A549 (cell line): Measurements from ENCODE around the gene CLSTN2. TPM values are rescaled to one million over a fixed set of nuclear protein-coding genes. Genes with fewer than 3 reads are reported as not detected.

ENCODE experiments used
- ATAC-seq, 2 experiments: fragments of 200-7000 bp in 1 of 2; fragments of >200 bp in 1 of 2; cut with Nextera tagmentation in 1 of 2; cut with Tn5 transposase in 1 of 2; 3 replicates each; pipeline versions ENCODE4 v1.8.0 to v1.9.1; 2018 to 2020; ENCODE audit warnings: mild to moderate bottlenecking in 1 of 2, moderate library complexity in 1 of 2
- CTCF ChIA-PET: fragments of 300-600 bp; sonication (Branson Sonifier 250); formaldehyde crosslinking; extraction: SDS; loops from one replicate; lab custom pipeline; 2021; ENCODE audit warnings: antibody characterized with exemption, inconsistent platforms; lab: Yijun Ruan, JAX
- POLR2A ChIA-PET: fragments of 350-600 bp; formaldehyde crosslinking; extraction: SDS; loops from one replicate; lab custom pipeline; 2021; ENCODE audit warnings: antibody characterized with exemption, inconsistent platforms; lab: Yijun Ruan, JAX
- DNase-seq, 2 experiments: peaks; one replicate each; pipeline versions ENCODE4 v3.0.0 to v3.0.0-alpha.2; 2011 to 2016; ENCODE audit warnings: low read depth in 1 of 2, low spot score in 1 of 2
- FAIRE-seq: peaks from 2 replicates; lab custom pipeline; 2011; peaks lifted over from hg19 to GRCh38; lab: Jason Lieb, UNC
- H3K27ac ChIP-seq, 2 experiments: fragments of >200 bp; sonication (Bioruptor Twin); formaldehyde crosslinking; 3 replicates each; pipeline ENCODE4 v1.5.1; 2016 to 2017
- H3K4me1 ChIP-seq: fragments of >200 bp; sonication (Bioruptor Twin); formaldehyde crosslinking; 3 replicates; pipeline ENCODE4 v1.6.1; 2016
- H3K4me2 ChIP-seq: fragments of >200 bp; sonication (Bioruptor Twin); formaldehyde crosslinking; 3 replicates; pipeline ENCODE4 v1.6.1; 2016
- H3K4me3 ChIP-seq: fragments of >200 bp; sonication (Bioruptor Twin); formaldehyde crosslinking; 3 replicates; pipeline ENCODE4 v1.5.1; 2016
- H3K9me3 ChIP-seq: fragments of >200 bp; sonication (Bioruptor Twin); formaldehyde crosslinking; 3 replicates; pipeline ENCODE4 v1.6.1; 2016
- BHLHE40 ChIP-seq: IDR thresholded peaks from 2 replicates; pipeline ENCODE4 v1.6.1; 2012; ENCODE audit warnings: low read depth, low read length, inconsistent platforms
- CBX2 ChIP-seq: fragments of 200-600 bp; sonication (generic); IDR thresholded peaks from 2 replicates; pipeline ENCODE4 v1.6.1; 2016; ENCODE audit warnings: low read depth, mild to moderate bottlenecking, borderline replicate concordance
- CBX8 ChIP-seq: fragments of 200-600 bp; sonication (generic); IDR thresholded peaks from 2 replicates; pipeline ENCODE4 v1.6.1; 2016
- CEBPB ChIP-seq, 2 experiments: fragments of >200 bp in 1 of 2; sonication (Bioruptor Twin) in 1 of 2; formaldehyde crosslinking in 1 of 2; IDR thresholded peaks; 2 replicates each; pipeline ENCODE4 v1.6.1; 2012 to 2016
- FOSB ChIP-seq: fragments of 250-450 bp; sonication (Bioruptor Pico); IDR thresholded peaks from 2 replicates; pipeline ENCODE4 v1.5.0; 2020; ENCODE audit warnings: mild to moderate bottlenecking, moderate library complexity
- GATA3 ChIP-seq: IDR thresholded peaks from 2 replicates; pipeline ENCODE4 v1.6.1; 2012; ENCODE audit warnings: borderline replicate concordance
- HOXA7 ChIP-seq: fragments of 250-450 bp; sonication (Bioruptor Pico); IDR thresholded peaks from 2 replicates; pipeline ENCODE4 v1.5.0; 2020; ENCODE audit warnings: mild to moderate bottlenecking, moderate library complexity
- HOXB13 ChIP-seq: fragments of 250-450 bp; sonication (Bioruptor Pico); IDR thresholded peaks from 2 replicates; pipeline ENCODE4 v1.5.0; 2020; ENCODE audit warnings: low read depth, mild to moderate bottlenecking, moderate library complexity
- JUN ChIP-seq, 2 experiments: fragments of >200 bp; sonication (Bioruptor Twin); formaldehyde crosslinking; IDR thresholded peaks; 2 replicates in 1 of 2; 3 replicates in 1 of 2; pipeline ENCODE4 v1.6.1; 2016 to 2017
- JUNB ChIP-seq: fragments of >200 bp; sonication (Bioruptor Twin); formaldehyde crosslinking; IDR thresholded peaks from 2 replicates; pipeline ENCODE4 v1.6.1; 2016
- KDM5A ChIP-seq: fragments of 200-600 bp; sonication (generic); IDR thresholded peaks from 2 replicates; pipeline ENCODE4 v1.6.1; 2016; ENCODE audit warnings: antibody characterized with exemption, mild to moderate bottlenecking
- MYC ChIP-seq: IDR thresholded peaks from 2 replicates; pipeline ENCODE4 v1.6.1; 2012; ENCODE audit warnings: mild to moderate bottlenecking, inconsistent platforms, low read length, improper control_type of control experiment, borderline replicate concordance
- NFE2L2 ChIP-seq: fragments of 150-350 bp; conservative IDR thresholded peaks from 2 replicates; pipeline ENCODE4 v1.6.1; 2014; ENCODE audit warnings: low read length
- NPAS2 ChIP-seq: fragments of 250-450 bp; sonication (Bioruptor Pico); IDR thresholded peaks from 2 replicates; pipeline ENCODE4 v1.8.0; 2022; ENCODE audit warnings: mild to moderate bottlenecking, moderate library complexity, borderline replicate concordance
- RAD21 ChIP-seq, 2 experiments: fragments of >200 bp in 1 of 2; sonication (Bioruptor Twin) in 1 of 2; formaldehyde crosslinking in 1 of 2; IDR thresholded peaks in 1 of 2; conservative IDR thresholded peaks in 1 of 2; 2 replicates in 1 of 2; 3 replicates in 1 of 2; pipeline ENCODE4 v1.6.1; 2012 to 2018; ENCODE audit warnings: inconsistent platforms in 1 of 2
- RARB ChIP-seq: fragments of 250-450 bp; sonication (Bioruptor Pico); IDR thresholded peaks from 2 replicates; pipeline ENCODE4 v1.8.0; 2021; ENCODE audit warnings: mild to moderate bottlenecking, moderate library complexity
- SMC3 ChIP-seq: fragments of >200 bp; sonication (Bioruptor Twin); formaldehyde crosslinking; IDR thresholded peaks from 3 replicates; pipeline ENCODE4 v1.6.1; 2018; ENCODE audit warnings: inconsistent platforms
- ZC3H11A ChIP-seq: fragments of 450-650 bp; IDR thresholded peaks from 2 replicates; pipeline ENCODE4 v1.6.1; 2014; ENCODE audit warnings: antibody characterized with exemption, mild to moderate bottlenecking
- ZFP36 ChIP-seq: fragments of 450-650 bp; IDR thresholded peaks from 2 replicates; pipeline ENCODE4 v1.6.1; 2014; ENCODE audit warnings: borderline replicate concordance; ENCODE audit not compliant: partially characterized antibody
- WGBS: methylation state at CpG from one replicate; pipeline ENCODE4 v1.1.6; 2017; ENCODE audit errors: missing lambda C conversion rate; 5-methylcytosine and 5-hydroxymethylcytosine counted together
- polyA plus RNA-seq, 4 experiments: library from polyadenylated mRNA; depleted of rRNA in 3 of 4; stranded (reverse); fragments of >200 nt; fragmentation: RNase III in 1 of 4; extraction: RNeasy Plus Mini Kit Qiagen cat#74134 plus additional on column Dnase treatment in 1 of 4; gene quantifications; 2 replicates in 3 of 4; 3 replicates in 1 of 4; pipeline ENCODE4 v1.2.3, GENCODE V29; 2011 to 2017
- TF ChIP-seq, protein P1 (sequence below): fragments of 250-450 bp; sonication (Bioruptor Pico); IDR thresholded peaks from 2 replicates; pipeline ENCODE4 v1.5.0; 2020; ENCODE audit warnings: low read depth, mild to moderate bottlenecking, moderate library complexity
- TF ChIP-seq, protein P2 (sequence below): fragments of 250-450 bp; sonication (Bioruptor Pico); IDR thresholded peaks from 2 replicates; pipeline ENCODE4 v1.5.0; 2021; ENCODE audit warnings: mild to moderate bottlenecking, moderate library complexity, borderline replicate concordance
- TF ChIP-seq, protein P3 (sequence below): fragments of >200 bp; sonication (Bioruptor Twin); formaldehyde crosslinking; IDR thresholded peaks from 2 replicates; pipeline ENCODE4 v1.6.1; 2016
- TF ChIP-seq, protein P4 (sequence below): fragments of 150-350 bp; IDR thresholded peaks from 2 replicates; pipeline ENCODE4 v1.6.1; 2014; ENCODE audit warnings: low read depth, mild to moderate bottlenecking, low read length
- TF ChIP-seq, protein P5 (sequence below): fragments of >200 bp; sonication (Bioruptor Twin); formaldehyde crosslinking; IDR thresholded peaks from 3 replicates; pipeline ENCODE4 v1.5.1; 2016
- TF ChIP-seq, protein P6 (sequence below): IDR thresholded peaks from 2 replicates; pipeline ENCODE4 v1.6.1; 2012

Gene CLSTN2
- polyA plus RNA-seq, 2 of the 4 experiments (the other 2 are of a cell fraction), result 0.03 to 0.04 TPM

DNA sequence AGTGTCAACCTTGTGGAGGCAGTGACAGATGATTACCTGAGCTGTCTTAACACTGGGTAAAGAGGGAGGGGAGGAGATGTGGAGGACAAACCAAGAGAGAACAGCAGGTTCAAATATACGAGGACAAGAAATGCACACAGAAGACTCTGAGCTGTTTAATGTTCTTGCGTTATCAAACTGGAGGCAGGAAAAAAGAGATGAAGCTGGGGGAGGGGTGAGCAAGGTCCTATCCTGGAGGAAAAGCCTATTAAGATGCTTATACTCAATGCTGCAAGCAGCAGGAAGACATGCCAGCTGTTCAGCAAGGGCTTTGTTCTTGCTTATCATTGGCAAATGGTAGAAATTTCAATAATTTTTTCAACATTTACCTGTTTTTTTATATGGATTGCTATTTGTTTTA lies 397.1 kb downstream of the CLSTN2 start:
- Histone ChIP-seq H3K27ac (no peak overlapping the region), H3K9me3 (no peaks in the 10 kb centered on the region), H3K4me1 (no peaks in the 10 kb centered on the region), H3K4me2 (no peak overlapping the region), H3K4me3 (no peak overlapping the region)
- ATAC-seq, result no peak
- no peak for FAIRE-seq
- WGBS, result 19% methylated on average over 2 of the region's 2 CpGs
- ChIA-PET POLR2A (no interaction called here), CTCF (no interaction called here)
- TF ChIP-seq, protein P1, sequence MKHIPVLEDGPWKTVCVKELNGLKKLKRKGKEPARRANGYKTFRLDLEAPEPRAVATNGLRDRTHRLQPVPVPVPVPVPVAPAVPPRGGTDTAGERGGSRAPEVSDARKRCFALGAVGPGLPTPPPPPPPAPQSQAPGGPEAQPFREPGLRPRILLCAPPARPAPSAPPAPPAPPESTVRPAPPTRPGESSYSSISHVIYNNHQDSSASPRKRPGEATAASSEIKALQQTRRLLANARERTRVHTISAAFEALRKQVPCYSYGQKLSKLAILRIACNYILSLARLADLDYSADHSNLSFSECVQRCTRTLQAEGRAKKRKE (CRISPR knock-in tag), result no peak
- TF ChIP-seq, protein P2, sequence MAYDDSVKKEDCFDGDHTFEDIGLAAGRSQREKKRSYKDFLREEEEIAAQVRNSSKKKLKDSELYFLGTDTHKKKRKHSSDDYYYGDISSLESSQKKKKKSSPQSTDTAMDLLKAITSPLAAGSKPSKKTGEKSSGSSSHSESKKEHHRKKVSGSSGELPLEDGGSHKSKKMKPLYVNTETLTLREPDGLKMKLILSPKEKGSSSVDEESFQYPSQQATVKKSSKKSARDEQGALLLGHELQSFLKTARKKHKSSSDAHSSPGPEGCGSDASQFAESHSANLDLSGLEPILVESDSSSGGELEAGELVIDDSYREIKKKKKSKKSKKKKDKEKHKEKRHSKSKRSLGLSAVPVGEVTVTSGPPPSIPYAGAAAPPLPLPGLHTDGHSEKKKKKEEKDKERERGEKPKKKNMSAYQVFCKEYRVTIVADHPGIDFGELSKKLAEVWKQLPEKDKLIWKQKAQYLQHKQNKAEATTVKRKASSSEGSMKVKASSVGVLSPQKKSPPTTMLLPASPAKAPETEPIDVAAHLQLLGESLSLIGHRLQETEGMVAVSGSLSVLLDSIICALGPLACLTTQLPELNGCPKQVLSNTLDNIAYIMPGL, result no peak
- TF ChIP-seq KDM5A (no peak), HOXA7 (CRISPR knock-in tag) (no peak), RARB (CRISPR knock-in tag) (no peak), ZFP36 (no peak), CBX8 (no peak), NPAS2 (CRISPR knock-in tag) (no peak), MYC (no peak), ZC3H11A (no peak), SMC3 (no peak), GATA3 (no peak), FOSB (no peak), JUN (IDR thresholded peaks at IDR 0.05) (no peak), NFE2L2 (no peak)
- TF ChIP-seq, protein P3, sequence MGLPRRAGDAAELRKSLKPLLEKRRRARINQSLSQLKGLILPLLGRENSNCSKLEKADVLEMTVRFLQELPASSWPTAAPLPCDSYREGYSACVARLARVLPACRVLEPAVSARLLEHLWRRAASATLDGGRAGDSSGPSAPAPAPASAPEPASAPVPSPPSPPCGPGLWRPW, result no peak
- TF ChIP-seq, protein P4, sequence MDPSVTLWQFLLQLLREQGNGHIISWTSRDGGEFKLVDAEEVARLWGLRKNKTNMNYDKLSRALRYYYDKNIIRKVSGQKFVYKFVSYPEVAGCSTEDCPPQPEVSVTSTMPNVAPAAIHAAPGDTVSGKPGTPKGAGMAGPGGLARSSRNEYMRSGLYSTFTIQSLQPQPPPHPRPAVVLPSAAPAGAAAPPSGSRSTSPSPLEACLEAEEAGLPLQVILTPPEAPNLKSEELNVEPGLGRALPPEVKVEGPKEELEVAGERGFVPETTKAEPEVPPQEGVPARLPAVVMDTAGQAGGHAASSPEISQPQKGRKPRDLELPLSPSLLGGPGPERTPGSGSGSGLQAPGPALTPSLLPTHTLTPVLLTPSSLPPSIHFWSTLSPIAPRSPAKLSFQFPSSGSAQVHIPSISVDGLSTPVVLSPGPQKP, result no peak
- TF ChIP-seq, protein P5, sequence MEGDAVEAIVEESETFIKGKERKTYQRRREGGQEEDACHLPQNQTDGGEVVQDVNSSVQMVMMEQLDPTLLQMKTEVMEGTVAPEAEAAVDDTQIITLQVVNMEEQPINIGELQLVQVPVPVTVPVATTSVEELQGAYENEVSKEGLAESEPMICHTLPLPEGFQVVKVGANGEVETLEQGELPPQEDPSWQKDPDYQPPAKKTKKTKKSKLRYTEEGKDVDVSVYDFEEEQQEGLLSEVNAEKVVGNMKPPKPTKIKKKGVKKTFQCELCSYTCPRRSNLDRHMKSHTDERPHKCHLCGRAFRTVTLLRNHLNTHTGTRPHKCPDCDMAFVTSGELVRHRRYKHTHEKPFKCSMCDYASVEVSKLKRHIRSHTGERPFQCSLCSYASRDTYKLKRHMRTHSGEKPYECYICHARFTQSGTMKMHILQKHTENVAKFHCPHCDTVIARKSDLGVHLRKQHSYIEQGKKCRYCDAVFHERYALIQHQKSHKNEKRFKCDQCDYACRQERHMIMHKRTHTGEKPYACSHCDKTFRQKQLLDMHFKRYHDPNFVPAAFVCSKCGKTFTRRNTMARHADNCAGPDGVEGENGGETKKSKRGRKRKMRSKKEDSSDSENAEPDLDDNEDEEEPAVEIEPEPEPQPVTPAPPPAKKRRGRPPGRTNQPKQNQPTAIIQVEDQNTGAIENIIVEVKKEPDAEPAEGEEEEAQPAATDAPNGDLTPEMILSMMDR, result no peak
- no peak for DNase-seq

DNA sequence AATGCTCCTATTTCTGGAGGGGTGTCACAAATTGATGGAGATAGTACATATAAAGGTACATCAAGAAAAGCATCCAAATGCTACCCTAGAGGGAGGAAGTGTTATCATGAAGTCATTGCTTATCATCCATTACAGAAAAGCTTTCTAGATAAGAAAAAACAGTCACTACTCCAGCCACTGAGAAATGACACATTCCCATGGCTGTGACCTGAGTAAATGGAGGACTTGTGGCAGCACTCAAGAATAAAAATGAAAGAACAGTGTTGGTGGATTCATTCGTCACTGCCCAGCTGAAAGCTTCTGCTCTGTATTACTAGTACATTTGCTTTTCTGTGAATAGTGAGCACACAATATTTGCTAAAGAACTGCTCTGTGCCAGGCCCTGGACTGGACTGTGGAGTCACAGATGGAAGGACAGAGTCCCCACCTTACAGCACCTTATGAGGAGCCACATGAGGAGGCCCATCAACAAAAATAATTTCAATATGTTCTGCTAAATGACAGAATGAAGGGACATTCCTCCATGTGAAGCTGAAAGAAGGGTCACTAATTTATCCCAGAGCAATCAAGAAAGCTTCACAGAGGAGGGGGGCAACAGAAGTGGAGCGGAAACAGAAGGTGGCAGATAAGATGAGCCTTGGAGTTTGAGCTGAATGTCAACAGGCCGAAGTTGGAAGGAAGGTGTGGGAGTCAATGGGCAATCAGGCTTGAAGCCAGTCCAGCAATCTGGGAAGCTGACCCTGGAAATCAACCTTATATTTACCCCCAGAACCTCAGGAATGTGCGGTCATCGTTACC lies 399.3 kb downstream of the CLSTN2 start:
- WGBS, result 14% methylated on average over 5 of the region's 5 CpGs
- Histone ChIP-seq H3K4me1 (no peaks in the 10 kb centered on the region), H3K4me3 (no peak overlapping the region), H3K9me3 (no peaks in the 10 kb centered on the region), H3K27ac (no peak overlapping the region), H3K4me2 (no peak overlapping the region)
- ATAC-seq (no peak), FAIRE-seq (no peak), DNase-seq (no peak)
- POLR2A ChIA-PET, result no interaction called here
- CTCF ChIA-PET, result interaction anchor here (1.1 kb wide), 1 partner anchor 22 kb away, joined by 3 read pairs; no protein-coding TSS in a partner anchor
- TF ChIP-seq FOSB, result no peak
- TF ChIP-seq, protein P6, sequence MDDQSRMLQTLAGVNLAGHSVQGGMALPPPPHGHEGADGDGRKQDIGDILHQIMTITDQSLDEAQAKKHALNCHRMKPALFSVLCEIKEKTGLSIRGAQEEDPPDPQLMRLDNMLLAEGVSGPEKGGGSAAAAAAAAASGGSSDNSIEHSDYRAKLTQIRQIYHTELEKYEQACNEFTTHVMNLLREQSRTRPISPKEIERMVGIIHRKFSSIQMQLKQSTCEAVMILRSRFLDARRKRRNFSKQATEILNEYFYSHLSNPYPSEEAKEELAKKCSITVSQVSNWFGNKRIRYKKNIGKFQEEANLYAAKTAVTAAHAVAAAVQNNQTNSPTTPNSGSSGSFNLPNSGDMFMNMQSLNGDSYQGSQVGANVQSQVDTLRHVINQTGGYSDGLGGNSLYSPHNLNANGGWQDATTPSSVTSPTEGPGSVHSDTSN, result no peak
- TF ChIP-seq RAD21 (conservative IDR thresholded peaks at IDR 0.05 in 1 of 2, IDR thresholded peaks at IDR 0.05 in 1 of 2), result no peak
- TF ChIP-seq KDM5A, result no peak
- TF ChIP-seq HOXB13, result no peak
- no peak for TF ChIP-seq ZFP36
- no peak for TF ChIP-seq RARB (CRISPR knock-in tag)
- no peak for TF ChIP-seq NFE2L2
- TF ChIP-seq JUNB, result no peak
- TF ChIP-seq BHLHE40, result no peak
- TF ChIP-seq GATA3, result no peak
- TF ChIP-seq, protein P5, result no peak
- no peak for TF ChIP-seq CEBPB (IDR thresholded peaks at IDR 0.05)
- no peak for TF ChIP-seq CBX2
- TF ChIP-seq, protein P3, result no peak
